IMR-90 (cell line): ENCODE data around the gene SOX8. TPM values are rescaled to one million over a fixed set of nuclear protein-coding genes. Genes with fewer than 3 reads are reported as not detected.

Experiments
- ATAC-seq: fragments of 200-7000 bp; cut with Tn5 transposase; 2 replicates; pipeline ENCODE4 v1.9.1; 2020; ENCODE audit warnings: low read depth, mild to moderate bottlenecking, moderate library complexity
- BruUV-seq: library from RNA; stranded (reverse); fragments of 400-500 nt; replicated peaks from 2 replicates; lab custom pipeline; 2021; lab: Mats Ljungman, UMichigan
- CTCF ChIA-PET: fragments of 300-600 bp; formaldehyde crosslinking; extraction: SDS; loops from one replicate; lab custom pipeline; 2021; ENCODE audit warnings: antibody characterized with exemption; lab: Yijun Ruan, JAX
- POLR2A ChIA-PET: fragments of 300-600 bp; sonication (Branson Sonifier 250); formaldehyde crosslinking; loops from one replicate; lab custom pipeline; 2022; ENCODE audit warnings: antibody characterized with exemption; ENCODE audit not compliant: unreplicated experiment; lab: Charles Lee
- DNase-seq: peaks from one replicate; pipeline ENCODE4 v3.0.0; 2013
- H2AFZ ChIP-seq: replicated peaks from 2 replicates; pipeline ENCODE3; 2013; ENCODE audit warnings: low read length, mild to moderate bottlenecking; ENCODE audit not compliant: poor library complexity
- H2AK5ac ChIP-seq: 2 replicates; pipeline ENCODE4 v1.6.1; 2013; ENCODE audit warnings: low read depth, low read length, inconsistent platforms
- H2AK9ac ChIP-seq: replicated peaks from 2 replicates; pipeline ENCODE3; 2013; ENCODE audit warnings: mild to moderate bottlenecking, low read depth, low read length, moderate library complexity; ENCODE audit not compliant: poor library complexity
- H2BK120ac ChIP-seq: 2 replicates; pipeline ENCODE4 v1.6.1; 2013; ENCODE audit warnings: low read depth, low read length, inconsistent platforms
- H2BK15ac ChIP-seq: 3 replicates; pipeline ENCODE4 v1.6.1; 2013; ENCODE audit warnings: low read depth, low read length, inconsistent platforms
- H2BK20ac ChIP-seq: 2 replicates; pipeline ENCODE4 v1.6.1; 2013; ENCODE audit warnings: low read depth, mild to moderate bottlenecking, inconsistent platforms, low read length, moderate library complexity
- H2BK5ac ChIP-seq: 2 replicates; pipeline ENCODE4 v1.6.1; 2013; ENCODE audit warnings: mild to moderate bottlenecking, low read depth, low read length, inconsistent platforms; ENCODE audit not compliant: poor library complexity, severe bottlenecking
- H3K14ac ChIP-seq: replicated peaks from 2 replicates; pipeline ENCODE4 v1.6.1; 2013; ENCODE audit warnings: low read depth, low read length, inconsistent platforms
- H3K18ac ChIP-seq: 2 replicates; pipeline ENCODE4 v1.6.1; 2013; ENCODE audit warnings: low read depth, low read length, control low read depth
- H3K23ac ChIP-seq: 2 replicates; pipeline ENCODE4 v1.6.1; 2013; ENCODE audit warnings: low read depth, low read length, inconsistent platforms
- H3K27ac ChIP-seq: 2 replicates; pipeline ENCODE4 v1.5.1; 2013; ENCODE audit warnings: mild to moderate bottlenecking, control low read depth, low read length; ENCODE audit not compliant: insufficient read depth
- H3K27me3 ChIP-seq: 2 replicates; pipeline ENCODE4 v1.6.1; 2013; ENCODE audit warnings: low read length; ENCODE audit not compliant: control insufficient read depth, insufficient read depth
- H3K36me3 ChIP-seq: 2 replicates; pipeline ENCODE4 v1.6.1; 2013; ENCODE audit warnings: low read length, mixed read lengths; ENCODE audit not compliant: control insufficient read depth, insufficient read depth
- H3K4ac ChIP-seq: 2 replicates; pipeline ENCODE4 v1.6.1; 2013; ENCODE audit warnings: low read depth, low read length, inconsistent platforms
- H3K4me1 ChIP-seq: 2 replicates; pipeline ENCODE4 v1.6.1; 2013; ENCODE audit warnings: low read length, mixed read lengths; ENCODE audit not compliant: control insufficient read depth, insufficient read depth
- H3K4me2 ChIP-seq: 2 replicates; pipeline ENCODE4 v1.6.1; 2013; ENCODE audit warnings: low read depth, mild to moderate bottlenecking, control low read depth, low read length, moderate library complexity
- H3K4me3 ChIP-seq: 2 replicates; pipeline ENCODE4 v1.5.1; 2013; ENCODE audit warnings: low read depth, mild to moderate bottlenecking, control low read depth, low read length, moderate library complexity; ENCODE audit not compliant: insufficient read depth
- H3K56ac ChIP-seq: 2 replicates; pipeline ENCODE4 v1.6.1; 2013; ENCODE audit warnings: low read length, inconsistent platforms; ENCODE audit not compliant: insufficient read depth; ENCODE audit errors: extremely low read depth
- H3K79me1 ChIP-seq, 2 experiments: 2 replicates each; pipeline ENCODE4 v1.6.1; 2013; ENCODE audit warnings: low read length in 2 of 2, inconsistent platforms in 1 of 2, low read depth in 1 of 2
- H3K9ac ChIP-seq: 2 replicates; pipeline ENCODE4 v1.6.1; 2013; ENCODE audit warnings: low read depth, low read length, control low read depth
- H3K9me1 ChIP-seq: 2 replicates; pipeline ENCODE4 v1.6.1; 2013; ENCODE audit warnings: low read length, inconsistent platforms; ENCODE audit not compliant: insufficient read depth
- H3K9me3 ChIP-seq: 2 replicates; pipeline ENCODE4 v1.6.1; 2013; ENCODE audit warnings: low read length; ENCODE audit not compliant: control insufficient read depth, insufficient read depth
- H4K20me1 ChIP-seq: 2 replicates; pipeline ENCODE4 v1.6.1; 2013; ENCODE audit warnings: low read length, inconsistent platforms; ENCODE audit not compliant: insufficient read depth
- H4K5ac ChIP-seq: 2 replicates; pipeline ENCODE4 v1.6.1; 2013; ENCODE audit warnings: mild to moderate bottlenecking, low read depth, low read length, control low read depth
- H4K8ac ChIP-seq, 2 experiments: 2 replicates each; pipeline ENCODE4 v1.6.1; 2013; ENCODE audit warnings: low read depth in 2 of 2, low read length in 2 of 2, control low read depth in 1 of 2, inconsistent platforms in 1 of 2
- H4K91ac ChIP-seq: 2 replicates; pipeline ENCODE4 v1.6.1; 2013; ENCODE audit warnings: low read depth, low read length, inconsistent platforms; ENCODE audit not compliant: insufficient read depth
- BHLHE40 ChIP-seq: fragments of 150-350 bp; IDR thresholded peaks from 2 replicates; pipeline ENCODE4 v1.6.1; 2016; ENCODE audit warnings: mild to moderate bottlenecking, low read depth, low read length
- CEBPB ChIP-seq: IDR thresholded peaks from 2 replicates; pipeline ENCODE4 v1.6.1; 2012; ENCODE audit warnings: low read depth, low read length, improper control_type of control experiment
- CHD1 ChIP-seq: IDR thresholded peaks from 2 replicates; pipeline ENCODE4 v1.6.1; 2012; ENCODE audit warnings: low read depth, low read length, improper control_type of control experiment
- ELK1 ChIP-seq: fragments of 150-350 bp; IDR thresholded peaks from 2 replicates; pipeline ENCODE4 v1.6.1; 2016; ENCODE audit warnings: low read depth, mild to moderate bottlenecking, low read length, moderate library complexity, borderline replicate concordance
- FOS ChIP-seq: fragments of 150-350 bp; IDR thresholded peaks from 2 replicates; pipeline ENCODE4 v1.6.1; 2016; ENCODE audit warnings: low read depth, low read length
- MAFK ChIP-seq: IDR thresholded peaks from 2 replicates; pipeline ENCODE4 v1.6.1; 2012; ENCODE audit warnings: low read depth, low read length, improper control_type of control experiment
- MAZ ChIP-seq: IDR thresholded peaks from 2 replicates; pipeline ENCODE4 v1.6.1; 2012; ENCODE audit warnings: low read depth, mild to moderate bottlenecking, low read length, improper control_type of control experiment, moderate library complexity, borderline replicate concordance
- MXI1 ChIP-seq: IDR thresholded peaks from 2 replicates; pipeline ENCODE4 v1.6.1; 2012; ENCODE audit warnings: low read depth, mild to moderate bottlenecking, low read length, moderate library complexity, borderline replicate concordance
- NFE2L2 ChIP-seq: fragments of 150-350 bp; IDR thresholded peaks from 2 replicates; pipeline ENCODE4 v1.6.1; 2016; ENCODE audit warnings: low read depth, mild to moderate bottlenecking, low read length
- POLR2A ChIP-seq: IDR thresholded peaks from 2 replicates; pipeline ENCODE4 v1.6.1; 2012; ENCODE audit warnings: mild to moderate bottlenecking, low read depth, low read length
- RCOR1 ChIP-seq: IDR thresholded peaks from 2 replicates; pipeline ENCODE4 v1.6.1; 2012; ENCODE audit warnings: mild to moderate bottlenecking, low read length, improper control_type of control experiment; ENCODE audit not compliant: insufficient replicate concordance
- WGBS, 2 experiments: methylation state at CpG; one replicate each; pipeline versions ENCODE4 v1.1.5 to v1.1.7; 2013; ENCODE audit warnings: missing lambda C conversion rate in 2 of 2; ENCODE audit not compliant: insufficient read length in 1 of 2; ENCODE audit errors: extremely low coverage in 2 of 2; 5-methylcytosine and 5-hydroxymethylcytosine counted together
- dilution Hi-C: fragments of 300-500 bp; cut with HindIII; formaldehyde crosslinking; loops from one replicate; pipeline ENCODE4 v1.14.3; 2018; ENCODE audit warnings: low sequenced_read_pairs; ENCODE audit not compliant: unreplicated experiment
- in situ Hi-C: fragments of 300-500 bp; cut with MboI; formaldehyde crosslinking; loops from 3 replicates; pipeline ENCODE4 v1.14.3; 2019; ENCODE audit warnings: low sequenced_read_pairs, inconsistent platforms, mixed read lengths
- intact Hi-C: fragments of 100-400 bp; cut with micrococcal nuclease; formaldehyde crosslinking; loops from 2 replicates; pipeline ENCODE4 v1.10.0; 2022
- polyA plus RNA-seq, 3 experiments: library from polyadenylated mRNA; depleted of rRNA; stranded (reverse); fragments of >200 nt; gene quantifications; 2 replicates each; pipeline ENCODE4 v1.2.3, GENCODE V29; 2012; ENCODE audit warnings: low replicate concordance in 1 of 3
- total RNA-seq: library from RNA; depleted of rRNA; stranded (reverse); fragments of >200 nt; gene quantifications from 2 replicates; pipeline ENCODE4 v1.2.3, GENCODE V29; 2012
- TF ChIP-seq, protein P1 (sequence below): fragments of 150-350 bp; IDR thresholded peaks from 2 replicates; pipeline ENCODE4 v1.6.1; 2017; ENCODE audit warnings: mild to moderate bottlenecking, antibody characterized with exemption, low read length, low read depth

Gene SOX8
- total and polyA plus RNA-seq, 2 of the 4 experiments (the other 2 are of a cell fraction) = under 0.01 to 0.26 TPM

- POLR2A ChIA-PET = no interaction called here
- WGBS, 2 experiments = 81% methylated on average over 9 of the region's 16 CpGs; no CpG with 5 or more reads in 1 of the 2 experiments
- Histone ChIP-seq H2BK20ac (no peak overlapping the region), H3K79me1 (no peaks in the 10 kb centered on the region), H2BK120ac (no peak overlapping the region), H3K27me3 (peaks cover 56% of the 10 kb centered on the region; the same call in 1 of the 2 replicates), H3K9me3 (no peaks in the 10 kb centered on the region), H4K20me1 (no peaks in the 10 kb centered on the region), H3K9ac (no peak overlapping the region), H3K4me3 (no peak overlapping the region), H3K23ac (no peak overlapping the region), H2BK15ac (no peak overlapping the region), H3K14ac (no peak overlapping the region), H3K27ac (no peak overlapping the region), H3K4me2 (no peak overlapping the region), H4K8ac (no peak overlapping the region), H3K4ac (no peak overlapping the region), H3K9me1 (no peaks in the 10 kb centered on the region), H3K56ac (no peak overlapping the region), H2AK5ac (no peak overlapping the region), H2AK9ac (no peak overlapping the region), H3K18ac (no peak overlapping the region), H3K4me1 (no peaks in the 10 kb centered on the region), H4K5ac (no peak overlapping the region), H4K91ac (no peak overlapping the region), H2BK5ac (no peak overlapping the region), H3K36me3 (no peaks in the 10 kb centered on the region), H2AFZ (no peak overlapping the region)
- CTCF ChIA-PET = no interaction called here
- ATAC-seq (no peak), DNase-seq (no peak)
- TF ChIP-seq MAZ (no peak), NFE2L2 (no peak), POLR2A (no peak), CEBPB (no peak), CHD1 (no peak), MXI1 (no peak), BHLHE40 (no peak), RCOR1 (no peak), FOS (no peak), ELK1 (no peak), MAFK (no peak)
- TF ChIP-seq, protein P1, sequence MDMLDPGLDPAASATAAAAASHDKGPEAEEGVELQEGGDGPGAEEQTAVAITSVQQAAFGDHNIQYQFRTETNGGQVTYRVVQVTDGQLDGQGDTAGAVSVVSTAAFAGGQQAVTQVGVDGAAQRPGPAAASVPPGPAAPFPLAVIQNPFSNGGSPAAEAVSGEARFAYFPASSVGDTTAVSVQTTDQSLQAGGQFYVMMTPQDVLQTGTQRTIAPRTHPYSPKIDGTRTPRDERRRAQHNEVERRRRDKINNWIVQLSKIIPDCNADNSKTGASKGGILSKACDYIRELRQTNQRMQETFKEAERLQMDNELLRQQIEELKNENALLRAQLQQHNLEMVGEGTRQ = no peak
- intact Hi-C loops = no loop called here
- dilution Hi-C loops = no loop called here
- BruUV-seq = no TSS peak
- in situ Hi-C loops = no loop called here
These were observed 29.2 kb downstream of the SOX8 start for GRCh38 chr16:1010815-1011214.
